ENCODE data around the gene MDH1B. TPM values are rescaled to one million over a fixed set of nuclear protein-coding genes. Genes with fewer than 3 reads are reported as not detected.

The MDH1B gene
- total and polyA plus RNA-seq, 2 donors (not counting 1 experiment from before 2014, with no cell fraction given), result 0.34 TPM; not detected in 1

DNA sequence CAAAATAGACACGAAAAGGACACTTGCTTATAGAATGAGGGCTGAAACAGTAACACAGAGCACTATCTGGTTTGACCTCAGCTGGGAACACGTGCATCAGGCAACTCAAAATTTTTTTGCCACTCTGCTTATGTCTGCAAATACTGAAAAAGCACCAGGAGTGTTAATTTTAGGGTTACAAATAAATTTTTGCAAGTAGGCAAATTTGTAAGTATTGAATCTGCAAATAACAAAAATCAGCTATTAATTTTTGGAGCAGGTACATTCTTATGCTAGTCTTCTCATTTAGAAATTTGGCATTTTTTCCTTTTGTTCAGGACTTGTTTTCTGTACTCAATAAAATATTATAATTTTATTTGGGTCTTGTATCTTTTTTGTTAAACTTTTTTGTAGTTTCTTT is 76.7 kb downstream of the MDH1B start:
- no peaks in the 10 kb centered on the region for H3K9me3 Mint-ChIP-seq (ENCODE audit: insufficient read depth)
- Histone ChIP-seq H3K4me2 (replicated peaks; ENCODE audit: low read depth, low read length, poor library complexity, severe bottlenecking) (no peak overlapping the region), H3K9ac (ENCODE audit: low read length) (no peak overlapping the region), H3K27me3 (replicated peaks in 1 of 4; ENCODE audit: control extremely low read depth in 1 of 4, control insufficient read depth in 3 of 4, insufficient read depth in 4 of 4, low read length in 3 of 4) (no peaks in the 10 kb centered on the region), H3K4me1 (ENCODE audit: control insufficient read depth in 2 of 2, insufficient read depth in 2 of 2, low read length in 2 of 2) (no peaks in the 10 kb centered on the region), H3K9me3 (ENCODE audit: control extremely low read depth in 1 of 3, control insufficient read depth in 2 of 3, insufficient read depth in 1 of 3, low read length in 2 of 3) (no peaks in the 10 kb centered on the region), H4K20me1 (ENCODE audit: control insufficient read depth, insufficient read depth, low read length, poor library complexity, severe bottlenecking) (no peaks in the 10 kb centered on the region), H3K36me3 (replicated peaks in 1 of 2; ENCODE audit: control extremely low read depth in 1 of 2, control insufficient read depth in 1 of 2, extremely low read depth in 1 of 2, insufficient read depth in 2 of 2, low read length in 1 of 2) (no peaks in the 10 kb centered on the region), H2AFZ (ENCODE audit: insufficient read depth, low read depth, low read length, poor library complexity, severe bottlenecking) (no peak overlapping the region), H3K4me3 (ENCODE audit: control extremely low read depth in 1 of 5, extremely low read depth in 1 of 5, insufficient read depth in 1 of 5, low read depth in 2 of 5, low read length in 4 of 5) (no peak overlapping the region), H3K79me2 (ENCODE audit: control insufficient read depth, insufficient read depth, low read length) (no peaks in the 10 kb centered on the region), H3K27ac (ENCODE audit: low read length in 2 of 2) (no peak overlapping the region)
- TF ChIP-seq, protein P1, sequence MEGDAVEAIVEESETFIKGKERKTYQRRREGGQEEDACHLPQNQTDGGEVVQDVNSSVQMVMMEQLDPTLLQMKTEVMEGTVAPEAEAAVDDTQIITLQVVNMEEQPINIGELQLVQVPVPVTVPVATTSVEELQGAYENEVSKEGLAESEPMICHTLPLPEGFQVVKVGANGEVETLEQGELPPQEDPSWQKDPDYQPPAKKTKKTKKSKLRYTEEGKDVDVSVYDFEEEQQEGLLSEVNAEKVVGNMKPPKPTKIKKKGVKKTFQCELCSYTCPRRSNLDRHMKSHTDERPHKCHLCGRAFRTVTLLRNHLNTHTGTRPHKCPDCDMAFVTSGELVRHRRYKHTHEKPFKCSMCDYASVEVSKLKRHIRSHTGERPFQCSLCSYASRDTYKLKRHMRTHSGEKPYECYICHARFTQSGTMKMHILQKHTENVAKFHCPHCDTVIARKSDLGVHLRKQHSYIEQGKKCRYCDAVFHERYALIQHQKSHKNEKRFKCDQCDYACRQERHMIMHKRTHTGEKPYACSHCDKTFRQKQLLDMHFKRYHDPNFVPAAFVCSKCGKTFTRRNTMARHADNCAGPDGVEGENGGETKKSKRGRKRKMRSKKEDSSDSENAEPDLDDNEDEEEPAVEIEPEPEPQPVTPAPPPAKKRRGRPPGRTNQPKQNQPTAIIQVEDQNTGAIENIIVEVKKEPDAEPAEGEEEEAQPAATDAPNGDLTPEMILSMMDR (IDR thresholded peaks at IDR 0.05), result no peak
- TF ChIP-seq EZH2 (IDR thresholded peaks at IDR 0.05; ENCODE audit: borderline replicate concordance, insufficient read depth, low read depth, low read length, poor library complexity, severe bottlenecking), result no peak
- no peak overlapping the region for H3K27ac Mint-ChIP-seq
- H3K27me3 Mint-ChIP-seq, result peaks cover 19% of the 10 kb centered on the region
- DNase-seq, result no peak
- no peak overlapping the region for H3K4me3 Mint-ChIP-seq
- no peaks in the 10 kb centered on the region for H3K4me1 Mint-ChIP-seq
- WGBS (ENCODE audit: insufficient coverage), result 90% methylated on average over 2 of the region's 2 CpGs
- ChIA-PET POLR2A (no interaction called here), CTCF (interaction anchor here (0.7 to 1.2 kb wide), 2 partner anchors 94 to 788 kb away, joined by 3 to 4 read pairs; no protein-coding TSS in a partner anchor)
- ATAC-seq (ENCODE audit: low read depth), result no peak
- intact Hi-C loops (cut with micrococcal nuclease), result no loop called here

Small RNA genes lying within 50 kb of the gene (small RNA-seq; reads per million reads assigned to genes)
- gene MIR3130-2 (ENCODE audit: insufficient read length, low read depth, low replicate concordance) (not detected), gene RF00019 (ENCODE audit: insufficient read length, low read depth, low replicate concordance) (not detected)

Other genes starting within 250 kb of the MDH1B start
- gene FAM237A, start 122.8 kb downstream of the MDH1B start, total RNA-seq, result not detected in 2 replicates
- not detected in 2 replicates for gene FAM237A, start 122.8 kb downstream of the MDH1B start, polyA plus RNA-seq
- not detected in 2 replicates for gene DYTN, start 46.9 kb downstream of the MDH1B start, total RNA-seq
- not detected in 2 replicates for gene DYTN, start 46.9 kb downstream of the MDH1B start, polyA plus RNA-seq
- gene FASTKD2, start 278 bp upstream of the MDH1B start, total RNA-seq, result 20.6 and 24.5 TPM in 2 replicates
- gene FASTKD2, start 278 bp upstream of the MDH1B start, polyA plus RNA-seq, result 16.0 and 16.8 TPM in 2 replicates
- gene CPO, start 174.2 kb upstream of the MDH1B start, total RNA-seq, result not detected in 2 replicates
- gene CPO, start 174.2 kb upstream of the MDH1B start, polyA plus RNA-seq, result 0.10 TPM in 1 of 2 replicates, not detected in the other